GM18907 (cell line): Measurements from ENCODE around the gene MCCD1.
"Not testable (repeated sequence)": the region's sequence is repeated elsewhere in the genome, so short reads cannot be mapped to it uniquely, and the experiment has no call there.

Experiments
- ATAC-seq: cut with Tn5 transposase; IDR thresholded peaks from one replicate; pipeline ENCODE4 v1.9.1; 2021; ENCODE audit warnings: mild to moderate bottlenecking, moderate library complexity; ENCODE audit not compliant: unreplicated experiment

The MCCD1 gene

DNA sequence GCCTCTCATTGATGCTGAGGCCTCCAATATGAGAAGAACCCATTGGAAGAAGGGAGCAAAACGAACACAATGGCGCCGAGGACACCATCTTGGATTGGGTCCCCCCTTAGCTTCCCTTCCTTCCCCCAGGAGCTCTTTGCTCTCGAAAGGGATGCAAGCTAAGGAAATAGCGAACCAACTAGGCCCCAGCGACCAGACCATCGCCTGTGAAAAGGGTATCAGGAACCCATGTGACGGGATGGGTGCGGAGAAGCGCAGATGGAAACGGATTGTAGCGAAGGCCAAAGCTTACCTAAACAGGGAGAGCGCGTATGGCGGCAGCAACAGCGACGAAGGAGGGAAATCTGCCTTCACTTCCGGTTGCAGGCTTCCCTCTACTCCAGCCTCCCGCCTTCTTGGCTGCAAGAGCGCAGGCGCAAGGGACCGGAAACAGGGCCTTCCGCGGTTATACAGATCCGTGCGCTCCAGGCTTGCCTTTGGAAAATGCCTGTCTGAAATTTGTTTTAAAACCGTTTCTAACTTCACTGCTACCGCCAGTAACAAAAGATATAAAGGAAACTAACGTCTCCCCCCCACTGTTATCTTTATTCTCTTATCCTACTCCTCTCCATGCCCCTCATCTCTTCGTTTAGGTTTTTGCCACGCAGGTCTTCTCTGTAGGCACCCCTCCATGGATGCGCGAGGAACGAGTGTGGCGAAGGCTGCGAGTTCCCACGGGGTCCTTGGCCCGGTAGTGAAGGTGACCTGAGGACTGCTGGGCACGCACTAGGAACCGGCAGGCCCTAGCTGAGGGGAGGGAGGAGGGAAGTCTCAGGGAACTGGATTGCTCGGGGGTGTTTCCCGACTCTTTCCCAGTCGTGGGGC, 13.1 kb downstream of the MCCD1 start, which contains the start of gene DDX39B:
Gene DDX39B (minus strand): TSS at position 346 of the 864 bp plus-strand sequence. CDS start 1,471 bp downstream, outside the sequence.
- ATAC-seq: peak; percentile 73

DNA sequence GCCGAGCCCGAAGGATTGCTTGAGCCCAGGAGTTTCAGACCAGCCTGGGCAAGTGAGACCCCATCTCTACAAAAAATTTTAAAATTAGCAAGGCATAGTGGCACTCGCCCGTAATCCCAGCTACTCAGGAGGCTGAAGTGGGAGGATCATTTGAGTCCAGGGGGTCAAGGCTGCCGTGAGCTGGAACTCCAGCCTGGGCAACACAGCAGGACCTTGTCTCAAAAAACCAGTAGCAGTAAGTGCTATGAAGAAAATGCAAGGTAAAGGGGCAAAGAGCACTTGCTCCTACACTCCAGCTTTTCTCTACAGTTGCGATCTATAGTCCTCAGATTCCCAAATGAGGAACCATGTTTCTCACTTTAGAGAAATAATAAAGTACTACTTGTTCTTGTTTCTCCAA, 14.9 kb downstream of the MCCD1 start:
- ATAC-seq: no peak

DNA sequence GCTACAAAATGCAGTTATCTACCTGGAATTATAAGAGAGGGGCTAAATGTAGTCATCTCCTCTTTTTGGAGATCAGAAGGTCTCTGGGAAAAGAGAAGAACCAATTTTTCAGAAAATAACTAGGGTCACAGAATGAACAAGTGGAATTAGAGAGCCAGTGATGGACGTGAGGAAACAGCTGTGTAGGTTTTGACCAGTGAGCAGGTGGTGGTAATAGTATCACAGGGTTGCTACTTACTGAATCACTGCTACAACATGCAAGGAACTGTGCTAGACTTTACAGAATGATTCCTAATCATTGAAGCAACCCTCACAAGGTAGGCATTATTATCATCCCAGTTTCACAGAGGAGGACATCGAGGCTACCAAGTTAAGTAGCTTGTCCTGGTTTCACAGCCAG, 15.9 kb downstream of the MCCD1 start:
- no peak for ATAC-seq

DNA sequence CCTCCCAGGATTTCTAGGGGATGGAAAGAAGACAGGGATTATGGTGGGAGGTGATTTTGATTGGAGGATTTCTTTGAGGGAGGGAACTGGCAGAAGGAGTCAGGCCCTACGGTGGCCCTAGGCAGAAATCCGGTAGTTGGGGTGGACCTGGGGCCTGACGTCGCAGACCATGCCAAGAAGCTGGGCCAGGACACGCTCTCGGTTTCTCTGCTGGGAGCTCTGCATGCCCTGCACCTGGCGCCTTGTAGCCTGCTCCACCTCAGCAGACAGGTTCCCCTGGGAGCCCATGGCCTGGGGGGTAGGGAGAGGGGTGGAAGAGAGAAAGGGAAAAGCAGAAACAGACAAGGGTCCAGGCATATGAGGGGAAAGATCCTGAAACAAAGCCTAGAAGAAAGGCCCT, 16.5 kb downstream of the MCCD1 start:
- no peak for ATAC-seq

DNA sequence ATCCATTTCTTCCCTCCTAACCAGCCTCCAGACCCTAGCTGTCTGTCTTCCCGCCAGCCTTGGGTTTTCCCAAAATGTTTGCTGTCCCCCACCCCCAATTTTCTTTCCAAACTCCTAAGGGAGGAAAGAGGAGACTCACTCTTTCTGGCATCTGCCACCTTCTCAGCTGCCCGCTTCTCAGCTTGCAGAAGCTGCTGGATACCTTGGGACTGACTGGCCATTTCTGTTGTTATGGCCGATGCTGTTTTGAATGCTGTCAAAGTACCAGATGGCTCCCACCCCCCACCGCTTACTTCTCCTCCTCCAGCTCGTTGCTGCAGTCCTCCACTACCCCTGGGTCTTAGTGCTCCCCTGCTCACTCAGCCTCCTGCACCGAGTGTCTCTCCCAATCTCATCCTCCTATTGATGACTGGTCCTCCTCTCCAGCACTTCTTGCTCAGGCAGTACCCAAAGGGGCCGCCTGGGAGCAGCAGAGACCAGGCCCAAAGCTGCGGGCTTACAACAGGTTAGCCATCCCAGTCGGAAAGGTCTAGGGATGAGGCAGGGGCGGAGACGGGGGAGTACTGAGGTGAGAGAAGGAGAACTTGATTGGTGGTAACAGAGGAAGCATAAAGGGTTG, 17.7 kb downstream of the MCCD1 start, which contains the start of gene ATP6V1G2:
Gene ATP6V1G2 (minus strand): TSS at position 270 of the 619 bp plus-strand sequence. CDS start 49 bp downstream, at position 221.
- peak; percentile 51 for ATAC-seq

DNA sequence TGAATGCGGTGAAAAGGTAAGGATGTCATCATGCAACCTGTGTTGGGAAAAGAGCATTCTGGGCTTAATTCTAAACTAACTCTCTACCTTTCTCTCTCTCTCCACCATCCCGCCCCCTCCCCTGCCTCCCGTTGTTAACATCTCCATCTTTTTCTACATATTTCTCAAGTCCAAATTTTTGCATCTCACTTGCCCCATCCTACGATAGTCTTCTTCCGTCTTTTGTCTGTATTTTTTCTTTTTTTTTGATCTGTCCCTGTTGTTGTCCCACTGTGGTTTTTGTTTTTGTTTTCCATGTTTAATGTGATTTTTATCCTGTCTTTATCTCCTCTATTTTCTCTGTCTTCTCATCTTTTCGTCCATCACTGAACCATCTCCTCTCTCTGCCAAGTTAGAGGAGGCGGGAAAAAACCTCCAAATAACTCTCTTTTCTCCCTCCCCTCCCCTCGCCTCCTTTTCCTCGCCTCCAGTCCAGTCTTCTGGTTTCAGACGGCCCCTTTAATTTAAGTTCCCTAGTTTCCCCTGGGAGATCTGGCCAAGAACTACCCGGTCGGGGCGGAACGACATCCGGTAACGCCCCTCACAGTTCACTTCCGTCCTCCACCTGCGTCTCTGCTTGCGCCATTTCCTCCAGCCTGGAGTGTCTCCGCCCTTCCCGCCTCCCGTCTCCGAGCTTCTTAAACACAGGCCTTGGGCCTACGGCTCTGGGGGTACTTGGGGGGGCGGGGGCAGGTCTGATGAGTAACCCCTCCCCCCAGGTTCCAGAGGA, 18.4 kb downstream of the MCCD1 start, which contains the start of gene NFKBIL1:
Gene NFKBIL1 (plus strand): TSS at position 651 of the 769 bp plus-strand sequence. CDS start 87 bp downstream, at position 738.
- ATAC-seq: peak; percentile 63

DNA sequence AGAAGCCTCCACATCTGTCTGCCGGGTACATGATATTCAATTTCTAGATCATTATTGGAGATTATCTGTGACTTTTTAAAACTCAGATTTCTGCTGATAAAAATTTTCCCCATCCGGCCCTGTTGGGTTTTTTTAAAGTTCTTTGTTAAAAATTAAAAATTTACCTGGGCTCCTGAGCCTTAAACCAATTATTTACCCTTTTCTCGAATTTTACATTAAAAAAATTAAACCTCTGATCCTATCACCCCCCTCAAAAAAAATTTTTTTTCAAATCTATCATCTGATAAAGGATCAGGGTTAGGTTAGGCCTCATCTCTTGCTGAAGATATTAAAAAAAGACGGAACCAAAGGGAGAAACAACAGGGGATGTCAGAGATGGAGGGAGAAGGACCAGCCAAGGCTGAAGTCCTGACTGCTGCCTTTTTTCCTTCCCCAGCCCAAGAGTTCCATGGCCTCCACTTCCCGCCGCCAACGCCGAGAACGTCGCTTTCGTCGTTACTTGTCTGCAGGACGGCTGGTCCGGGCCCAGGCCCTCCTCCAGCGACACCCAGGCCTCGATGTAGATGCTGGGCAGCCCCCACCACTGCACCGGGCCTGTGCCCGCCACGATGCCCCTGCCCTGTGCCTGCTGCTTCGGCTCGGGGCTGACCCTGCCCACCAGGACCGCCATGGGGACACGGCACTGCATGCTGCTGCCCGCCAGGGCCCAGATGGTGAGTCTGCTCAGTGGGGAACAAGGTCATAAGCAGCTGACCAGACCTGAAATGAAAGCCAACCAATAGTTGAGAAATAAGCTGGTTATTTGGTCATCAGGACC, 19.2 kb downstream of the MCCD1 start:
- no peak for ATAC-seq

DNA sequence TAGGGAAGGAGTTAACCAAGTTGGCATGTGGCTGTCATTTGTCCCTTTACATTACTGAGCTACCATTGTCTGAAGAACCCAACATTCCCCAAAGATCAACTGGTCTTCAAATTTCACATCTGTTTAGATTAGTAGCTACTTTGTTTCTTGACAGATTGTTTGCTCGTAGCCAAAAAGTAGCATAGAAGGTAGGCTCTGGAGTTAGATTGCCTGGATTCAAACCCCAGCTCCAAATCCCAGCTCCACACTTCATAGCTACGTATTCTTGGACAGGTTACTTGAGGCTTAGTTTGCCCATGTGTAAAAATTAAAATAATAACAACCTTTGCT, 19.7 kb downstream of the MCCD1 start:
- no peak for ATAC-seq

DNA sequence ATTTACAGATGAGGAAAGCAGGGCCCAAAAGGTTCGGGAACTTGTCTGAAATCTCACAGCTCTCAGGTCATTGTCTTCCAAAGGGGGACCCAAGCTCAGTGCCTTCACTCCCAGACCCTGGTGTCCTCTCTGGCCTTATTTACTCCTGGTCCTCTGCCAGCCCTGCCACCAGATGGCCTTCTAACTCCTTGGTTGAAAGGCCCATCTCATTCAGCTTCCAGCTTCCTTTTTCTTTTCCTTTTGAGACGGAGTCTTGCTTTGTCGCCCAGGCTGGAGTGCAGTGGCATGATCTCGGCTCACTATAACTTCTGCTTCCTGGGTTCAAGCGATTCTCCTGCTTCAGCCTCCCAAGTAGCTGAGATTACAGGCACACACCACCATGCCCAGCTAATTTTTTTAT, 22.6 kb downstream of the MCCD1 start:
- not testable (repeated sequence) for ATAC-seq

DNA sequence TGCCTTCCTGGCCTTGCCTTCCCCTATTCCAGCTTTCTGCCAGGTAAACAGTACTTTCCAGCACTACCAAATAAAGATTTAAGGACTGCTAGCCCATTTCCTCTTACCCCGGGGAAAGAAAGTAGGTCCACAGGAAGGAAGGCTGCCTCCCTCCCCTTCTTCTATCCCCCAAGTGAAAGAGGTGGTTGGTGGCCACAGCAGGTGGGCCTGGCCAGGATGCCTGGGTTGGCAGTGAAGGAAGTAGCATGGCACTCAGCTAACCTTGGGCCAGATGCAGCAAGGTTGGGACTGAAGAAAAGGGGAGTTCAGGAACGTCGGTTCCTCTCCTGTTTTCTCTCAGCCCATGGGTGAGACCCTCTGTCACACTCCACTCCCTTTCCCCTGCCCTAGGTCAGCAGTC, 27.5 kb downstream of the MCCD1 start:
- no peak for ATAC-seq

DNA sequence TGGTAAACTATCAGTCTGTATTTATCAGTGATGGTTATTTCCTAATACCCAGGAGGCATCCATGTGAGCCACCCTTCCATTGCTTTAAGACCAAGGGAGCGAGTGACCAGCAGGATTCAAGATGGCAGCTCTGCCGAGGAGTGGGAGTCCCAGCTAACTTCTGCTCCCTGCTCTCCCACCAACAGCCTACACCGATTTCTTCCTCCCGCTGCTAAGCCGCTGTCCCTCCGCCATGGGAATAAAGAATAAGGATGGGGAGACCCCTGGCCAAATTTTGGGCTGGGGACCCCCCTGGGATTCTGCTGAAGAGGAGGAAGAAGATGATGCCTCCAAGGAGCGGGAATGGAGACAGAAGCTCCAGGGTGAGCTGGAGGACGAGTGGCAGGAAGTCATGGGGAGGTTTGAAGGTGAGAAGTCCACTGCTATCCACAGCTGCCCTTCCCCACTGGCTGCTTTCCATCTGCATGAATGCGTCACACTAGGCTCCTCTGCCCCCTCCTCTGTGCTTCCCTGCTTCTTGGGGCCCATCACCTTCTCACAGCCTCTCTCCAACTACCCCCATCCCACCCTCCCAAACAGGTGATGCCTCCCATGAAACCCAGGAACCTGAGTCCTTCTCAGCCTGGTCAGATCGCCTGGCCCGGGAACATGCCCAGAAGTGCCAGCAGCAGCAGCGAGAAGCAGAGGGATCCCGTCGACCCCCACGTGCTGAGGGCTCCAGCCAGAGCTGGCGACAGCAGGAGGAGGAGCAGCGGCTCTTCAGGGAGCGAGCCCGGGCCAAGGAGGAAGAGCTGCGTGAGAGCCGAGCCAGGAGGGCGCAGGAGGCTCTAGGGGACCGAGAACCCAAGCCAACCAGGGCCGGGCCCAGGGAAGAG, 28.9 kb downstream of the MCCD1 start:
- no peak for ATAC-seq

DNA sequence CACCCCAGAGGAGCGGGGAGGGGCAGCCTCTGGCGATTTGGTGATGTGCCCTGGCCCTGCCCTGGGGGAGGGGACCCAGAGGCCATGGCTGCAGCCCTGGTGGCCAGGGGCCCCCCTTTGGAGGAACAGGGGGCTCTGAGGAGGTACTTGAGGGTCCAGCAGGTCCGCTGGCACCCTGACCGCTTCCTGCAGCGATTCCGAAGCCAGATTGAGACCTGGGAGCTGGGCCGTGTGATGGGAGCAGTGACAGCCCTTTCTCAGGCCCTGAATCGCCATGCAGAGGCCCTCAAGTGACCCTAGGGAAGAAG, 29.5 kb downstream of the MCCD1 start:
- no peak for ATAC-seq

DNA sequence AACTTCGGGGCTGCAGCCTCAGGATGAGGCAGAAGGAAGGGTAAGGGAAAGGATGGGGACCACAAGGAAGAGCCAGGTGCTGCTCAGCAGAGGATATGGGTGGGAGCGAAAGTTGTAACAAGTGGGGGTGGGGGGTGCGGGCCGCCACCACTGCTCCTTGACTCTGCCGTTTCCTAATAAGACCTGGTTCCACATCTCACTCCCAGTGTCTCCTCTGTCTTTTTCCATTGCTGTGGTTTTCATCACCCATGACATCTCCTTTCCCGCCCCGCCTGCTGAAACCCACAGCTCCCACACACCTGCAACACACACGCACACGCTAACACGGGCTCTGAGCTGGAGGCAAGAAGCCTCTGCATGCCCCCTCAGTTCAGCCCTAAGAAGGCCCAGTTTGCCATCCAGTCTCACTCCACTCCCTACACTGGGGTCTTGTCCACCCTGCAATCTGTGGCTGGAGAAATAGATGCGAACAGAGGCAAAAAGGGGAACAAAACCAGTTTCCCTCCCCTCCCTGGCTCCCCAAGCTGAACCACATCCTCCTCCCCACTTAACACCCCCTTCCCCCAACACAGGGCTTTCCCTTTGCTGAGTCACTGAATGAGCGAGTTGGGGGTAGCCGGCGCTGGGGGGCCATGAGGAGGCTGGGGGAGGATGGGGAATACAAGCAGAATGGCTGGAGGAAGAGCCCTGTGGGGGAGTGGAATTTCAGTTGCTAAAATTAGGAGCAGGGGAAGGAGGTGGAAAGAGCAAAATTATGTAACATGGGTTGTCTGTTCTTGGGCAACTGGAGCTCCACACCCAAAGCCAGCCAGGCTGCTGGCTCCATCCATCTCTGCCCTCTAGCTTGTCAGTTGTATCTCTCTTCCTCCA, 30.1 kb downstream of the MCCD1 start:
- ATAC-seq: peak; percentile 18

DNA sequence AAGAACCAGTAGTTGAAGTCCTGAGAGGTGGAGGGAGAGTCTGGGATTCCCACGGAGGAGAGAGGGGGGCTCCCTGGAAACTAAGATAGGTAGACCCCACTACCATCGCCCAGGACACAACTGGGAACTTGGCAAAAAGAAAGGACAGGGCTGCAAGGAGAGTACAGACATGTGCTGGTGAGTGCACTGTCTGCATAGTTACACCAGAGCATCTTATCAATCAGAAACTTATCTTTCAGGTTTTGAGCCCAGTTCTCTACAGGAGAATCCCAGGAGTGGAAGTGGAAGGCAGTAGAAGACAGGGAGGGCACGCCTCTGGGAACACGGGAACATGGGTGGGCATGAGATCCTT, 30.8 kb downstream of the MCCD1 start:
- ATAC-seq: peak; percentile 1

DNA sequence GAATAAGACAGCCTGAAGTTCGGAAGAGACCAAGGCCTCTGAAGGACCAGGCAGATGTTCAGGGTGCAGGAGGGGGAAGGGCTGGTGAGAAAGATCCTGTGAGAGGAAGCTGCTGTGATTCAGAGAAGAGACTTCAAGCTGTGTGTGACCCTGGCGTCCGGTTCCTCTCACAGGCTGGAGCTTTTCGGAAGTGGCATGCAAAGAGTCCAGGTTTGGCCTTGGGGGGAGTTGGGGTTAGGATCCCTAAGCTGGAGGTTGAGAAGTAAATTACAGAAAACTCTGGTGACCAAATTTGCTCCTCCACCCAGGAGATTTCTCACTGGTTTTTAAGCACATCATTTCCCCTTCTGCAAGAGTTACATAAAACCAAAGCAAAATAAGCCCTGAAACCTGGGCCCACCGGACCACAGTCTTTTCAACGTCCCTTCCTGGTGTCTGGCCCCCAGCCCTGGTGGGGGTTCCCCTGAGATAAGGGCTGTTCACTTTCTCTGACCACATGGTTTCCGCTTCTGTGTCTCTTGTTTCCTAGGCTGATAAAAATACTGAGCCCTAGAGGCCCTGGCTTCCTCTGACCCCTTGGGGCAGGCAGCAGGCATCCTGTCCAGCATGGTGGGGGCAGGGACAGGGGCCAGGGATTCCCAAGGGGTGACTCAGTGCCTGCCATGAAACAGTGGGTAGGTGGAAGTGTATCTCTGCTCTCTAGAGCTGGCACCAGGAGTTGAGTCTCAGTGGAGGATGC, 31.4 kb downstream of the MCCD1 start:
- peak; percentile 60 for ATAC-seq

DNA sequence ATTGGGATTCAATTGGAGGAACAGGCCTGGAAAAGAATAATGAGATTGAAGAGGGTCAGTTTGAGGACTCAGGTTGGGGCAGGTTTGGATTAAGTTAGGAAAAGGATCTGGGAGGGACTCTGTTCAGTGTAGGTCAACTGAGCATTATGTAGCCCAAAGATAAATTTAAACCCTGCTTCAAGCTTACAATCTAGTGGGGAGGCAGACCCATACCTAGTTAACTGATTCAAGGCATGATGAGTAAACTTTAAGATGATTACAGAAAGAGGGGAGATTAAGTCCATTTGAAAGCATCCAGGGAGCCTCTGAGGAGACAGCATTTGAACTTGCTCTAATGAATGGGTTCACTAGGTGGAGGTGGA, 31.9 kb downstream of the MCCD1 start:
- no peak for ATAC-seq

DNA sequence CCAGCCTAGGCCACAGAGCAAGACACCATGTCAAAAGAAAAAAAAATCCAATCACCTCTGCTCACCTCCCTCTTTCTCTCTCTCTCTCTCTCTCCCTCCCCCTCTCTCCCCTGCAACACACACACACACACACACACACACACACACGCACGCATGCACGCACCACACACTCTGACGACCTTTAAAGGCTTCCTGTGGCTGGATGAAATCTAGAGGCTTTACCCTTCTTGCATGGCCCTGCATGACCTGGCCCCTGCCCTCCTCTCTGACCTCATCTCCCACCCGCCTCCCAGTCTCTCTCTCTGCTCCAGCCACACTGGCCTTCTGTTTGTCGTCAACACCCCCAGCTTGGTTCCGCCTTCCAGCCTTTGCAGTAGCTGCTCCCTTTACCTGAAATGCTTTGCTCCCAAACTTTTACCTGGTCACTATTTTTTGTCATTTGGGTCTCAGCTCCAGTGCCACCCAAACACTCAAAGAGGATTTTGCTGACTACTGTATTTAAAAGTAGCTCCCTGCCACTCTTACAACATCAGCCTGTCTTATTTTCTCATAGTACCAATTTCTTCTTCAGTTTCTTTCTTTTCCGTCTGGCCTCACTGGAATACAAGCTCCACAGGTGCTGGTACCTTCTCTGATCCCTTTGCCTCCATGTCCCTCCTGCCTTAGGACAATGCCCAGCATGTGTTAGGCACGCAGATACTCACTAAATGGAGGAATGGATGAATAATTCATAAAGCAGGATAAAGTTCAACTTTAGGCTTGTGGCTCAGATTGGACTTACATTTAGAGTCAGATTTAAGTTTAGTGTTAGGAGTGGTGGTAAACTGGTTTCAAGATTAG, 39.0 kb downstream of the MCCD1 start:
- no peak for ATAC-seq
